H7 (cell line): ENCODE measurements around the gene CRKL. TPM values are rescaled to one million over a fixed set of nuclear protein-coding genes. Genes with fewer than 3 reads are reported as not detected.

Experiments used
- DNase-seq: peaks from one replicate; pipeline ENCODE4 v3.0.0; 2012
- H3K27me3 ChIP-seq: 2 replicates; pipeline ENCODE4 v1.6.0; 2011; ENCODE audit warnings: mild to moderate bottlenecking, low read length; ENCODE audit not compliant: control insufficient read depth, insufficient read depth
- H3K36me3 ChIP-seq: replicated peaks from 2 replicates; pipeline ENCODE4 v1.5.1; 2011; ENCODE audit warnings: low read length; ENCODE audit not compliant: control insufficient read depth, insufficient read depth
- H3K4me3 ChIP-seq: 2 replicates; pipeline ENCODE4 v1.5.1; 2011; ENCODE audit warnings: low read depth, mild to moderate bottlenecking, control low read depth, low read length, moderate library complexity; ENCODE audit not compliant: insufficient read depth
- total RNA-seq: library from RNA; depleted of rRNA; stranded (reverse); fragments of >200 nt; shearing (Covaris generic); gene quantifications from 2 replicates; pipeline ENCODE4 v1.2.3, GENCODE V29; 2014

CRKL gene
- total RNA-seq, 1 experiment from 2014 or later = 70.6 TPM

GRCh38 chr22:20992056-20992442 is 74.8 kb downstream of the CRKL start:
- peaks cover 3% of the 10 kb centered on the region for H3K36me3 ChIP-seq
- no peak for DNase-seq
- no peak overlapping the region for H3K4me3 ChIP-seq
- no peaks in the 10 kb centered on the region for H3K27me3 ChIP-seq

GRCh38 chr22:20992456-20993303 is 75.5 kb downstream of the CRKL start:
- peaks cover 3% of the 10 kb centered on the region for H3K36me3 ChIP-seq
- no peak for DNase-seq
- H3K27me3 ChIP-seq = no peaks in the 10 kb centered on the region
- no peak overlapping the region for H3K4me3 ChIP-seq

DNA sequence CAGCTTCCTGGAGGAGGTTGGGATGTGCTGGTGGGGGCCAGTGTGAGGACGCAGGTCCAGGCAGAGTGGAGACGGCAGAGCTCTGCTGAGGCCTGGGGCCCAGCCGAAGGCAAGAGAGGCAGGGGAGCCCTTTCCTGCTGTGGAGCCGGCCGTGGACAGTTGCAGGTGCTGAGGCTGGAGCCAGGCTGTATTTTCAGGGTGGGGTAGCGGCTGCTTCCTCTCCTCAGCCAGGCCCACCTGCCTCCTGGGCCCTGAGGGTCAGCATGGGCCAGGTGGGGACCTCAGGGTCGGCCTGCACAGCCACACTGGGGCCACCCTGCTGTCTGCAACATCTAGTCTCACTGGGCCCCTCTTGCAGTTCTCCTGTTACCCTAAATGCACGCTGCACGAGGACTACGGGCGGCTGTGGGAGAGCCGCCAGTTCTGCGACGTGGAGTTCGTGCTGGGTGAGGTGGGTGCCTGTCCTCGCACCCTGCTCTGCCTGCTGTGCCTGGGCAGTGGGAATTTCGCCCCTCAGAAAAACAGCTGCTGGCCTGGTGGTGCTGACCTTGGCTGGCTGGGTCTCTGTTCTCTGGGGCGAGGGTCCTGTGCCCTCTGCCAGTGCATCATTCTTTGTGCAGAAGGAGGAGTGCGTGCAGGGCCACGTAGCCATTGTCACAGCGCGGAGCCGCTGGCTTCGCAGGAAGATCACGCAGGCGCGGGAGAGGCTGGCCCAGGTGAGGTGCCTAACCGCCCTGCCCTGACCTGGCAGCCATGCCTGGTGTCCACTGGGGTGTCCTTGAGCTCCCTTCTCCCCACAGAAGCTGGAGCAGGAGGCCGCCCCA is 76.3 kb downstream of the CRKL start:
- DNase-seq = no peak
- H3K36me3 ChIP-seq = peaks cover 3% of the 10 kb centered on the region
- H3K27me3 ChIP-seq = no peaks in the 10 kb centered on the region
- no peak overlapping the region for H3K4me3 ChIP-seq

DNA sequence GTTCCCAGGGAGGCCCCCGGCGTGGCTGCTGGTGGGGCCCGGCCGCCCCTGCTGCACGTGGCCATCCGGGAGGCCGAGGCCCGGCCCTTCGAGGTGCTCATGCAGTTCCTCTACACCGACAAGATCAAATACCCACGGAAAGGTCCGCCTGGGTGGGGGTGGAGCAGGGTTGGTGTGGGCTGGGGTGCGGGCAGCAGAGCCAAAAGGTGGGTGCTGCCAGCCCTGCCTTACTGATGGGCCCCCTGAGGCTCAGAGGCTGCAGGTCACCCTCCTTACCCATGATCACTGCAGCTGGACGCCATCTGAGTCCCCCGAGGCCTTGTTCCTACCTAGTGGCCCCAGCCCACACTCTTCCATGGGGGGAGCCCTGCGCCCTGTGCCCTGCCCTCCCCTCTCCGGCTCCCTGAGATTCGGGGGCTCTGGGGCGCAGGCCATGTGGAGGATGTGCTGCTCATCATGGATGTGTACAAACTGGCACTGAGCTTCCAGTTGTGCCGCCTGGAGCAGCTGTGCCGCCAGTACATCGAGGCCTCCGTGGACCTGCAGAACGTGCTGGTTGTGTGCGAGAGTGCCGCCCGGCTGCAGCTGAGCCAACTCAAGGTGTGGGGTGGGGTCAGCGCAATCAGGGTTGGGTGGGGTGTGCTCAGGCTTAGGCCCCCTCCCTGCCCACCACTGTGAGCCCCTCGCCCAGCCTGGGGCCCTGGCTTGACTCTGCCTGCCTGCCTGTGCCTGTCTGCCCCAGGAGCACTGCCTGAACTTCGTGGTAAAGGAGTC is 77.1 kb downstream of the CRKL start:
- H3K4me3 ChIP-seq = no peak overlapping the region
- H3K27me3 ChIP-seq = no peaks in the 10 kb centered on the region
- H3K36me3 ChIP-seq = peaks cover 3% of the 10 kb centered on the region
- no peak for DNase-seq

- H3K4me3 ChIP-seq = no peak overlapping the region
- DNase-seq = no peak
- peaks cover 6% of the 10 kb centered on the region for H3K36me3 ChIP-seq
- H3K27me3 ChIP-seq = no peaks in the 10 kb centered on the region
These were observed 77.7 kb downstream of the CRKL start for GRCh38 chr22:20994902-20995241.

DNA sequence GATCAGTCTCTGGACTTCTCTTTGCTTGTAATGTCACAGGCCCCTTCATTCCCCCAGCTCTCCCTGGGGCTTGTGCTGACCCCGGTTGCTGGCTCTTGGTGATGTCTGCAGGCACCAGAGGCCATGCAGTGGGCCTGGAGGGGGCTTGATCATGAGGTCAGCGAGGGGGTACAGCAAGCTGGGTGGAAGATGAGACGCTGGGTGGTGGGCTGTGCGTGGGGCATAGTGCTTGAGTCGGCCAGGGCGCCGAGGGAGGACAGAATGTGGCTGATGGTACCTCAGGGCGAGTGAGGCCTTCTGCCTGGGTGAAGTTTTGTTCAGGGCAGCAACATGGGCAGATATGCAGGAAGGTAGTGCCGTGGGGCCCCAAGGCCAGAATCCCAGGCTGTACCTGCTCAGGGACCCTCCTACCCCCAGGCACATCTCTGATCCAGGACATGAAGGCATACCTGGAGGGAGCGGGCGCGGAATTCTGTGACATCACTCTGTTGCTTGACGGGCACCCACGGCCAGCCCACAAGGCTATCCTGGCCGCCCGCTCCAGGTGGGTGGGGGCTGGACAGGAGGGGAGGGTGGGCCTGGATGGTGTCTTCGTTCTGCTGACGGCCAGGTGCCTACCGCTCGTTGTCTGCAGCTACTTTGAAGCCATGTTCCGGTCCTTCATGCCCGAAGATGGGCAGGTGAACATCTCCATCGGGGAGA is 78.3 kb downstream of the CRKL start:
- DNase-seq = no peak
- peaks cover 6% of the 10 kb centered on the region for H3K36me3 ChIP-seq
- no peaks in the 10 kb centered on the region for H3K27me3 ChIP-seq
- H3K4me3 ChIP-seq = no peak overlapping the region

GRCh38 chr22:20996031-20996410 is 78.8 kb downstream of the CRKL start:
- peaks cover 6% of the 10 kb centered on the region for H3K36me3 ChIP-seq

DNA sequence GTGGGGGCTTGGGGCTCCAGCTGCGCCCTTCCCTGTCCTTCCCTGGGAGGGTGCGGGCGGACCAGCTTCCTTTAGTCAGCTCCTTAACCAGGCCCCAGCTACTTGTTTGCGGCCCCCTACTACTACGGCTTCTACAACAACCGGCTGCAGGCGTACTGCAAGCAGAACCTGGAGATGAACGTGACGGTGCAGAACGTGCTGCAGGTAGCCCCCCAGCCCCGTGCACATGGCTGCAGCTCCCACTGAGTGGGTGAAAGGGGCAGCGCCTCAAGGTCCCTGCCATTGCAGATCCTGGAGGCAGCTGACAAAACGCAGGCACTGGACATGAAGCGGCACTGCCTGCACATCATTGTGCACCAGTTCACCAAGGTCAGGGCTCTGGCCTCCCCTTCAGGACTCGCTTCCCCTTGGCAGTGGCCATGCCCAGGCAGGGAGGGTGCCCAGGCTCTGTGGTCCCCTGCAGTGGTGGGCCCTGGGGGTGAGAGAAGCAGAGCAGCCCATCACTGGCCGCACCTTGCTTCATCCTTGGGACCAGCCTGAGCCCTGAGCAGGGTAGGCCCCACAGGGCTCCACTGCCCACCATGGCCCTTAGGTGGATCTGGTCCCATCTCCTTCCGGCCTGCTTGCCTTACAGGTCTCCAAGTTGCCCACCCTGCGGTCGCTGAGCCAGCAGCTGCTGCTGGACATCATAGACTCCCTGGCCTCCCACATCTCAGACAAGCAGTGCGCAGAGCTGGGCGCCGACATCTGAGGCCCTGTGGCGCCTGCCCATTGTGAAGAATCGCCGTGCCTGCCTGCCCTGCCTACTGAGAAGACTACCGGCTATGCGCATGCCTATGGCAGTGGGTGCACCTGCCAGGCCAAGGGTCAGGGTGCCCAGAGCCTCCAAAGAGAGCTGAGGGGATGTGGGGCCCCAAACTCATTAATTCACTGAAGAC is 79.7 kb downstream of the CRKL start:
- DNase-seq = no peak
- no peak overlapping the region for H3K4me3 ChIP-seq
- H3K36me3 ChIP-seq = peaks cover 6% of the 10 kb centered on the region
- no peaks in the 10 kb centered on the region for H3K27me3 ChIP-seq

More at GRCh38 chr22:20996031-20996410, 78.8 kb downstream of the CRKL start:
- DNase-seq = no peak
- H3K4me3 ChIP-seq = no peak overlapping the region
- H3K27me3 ChIP-seq = no peaks in the 10 kb centered on the region

DNA sequence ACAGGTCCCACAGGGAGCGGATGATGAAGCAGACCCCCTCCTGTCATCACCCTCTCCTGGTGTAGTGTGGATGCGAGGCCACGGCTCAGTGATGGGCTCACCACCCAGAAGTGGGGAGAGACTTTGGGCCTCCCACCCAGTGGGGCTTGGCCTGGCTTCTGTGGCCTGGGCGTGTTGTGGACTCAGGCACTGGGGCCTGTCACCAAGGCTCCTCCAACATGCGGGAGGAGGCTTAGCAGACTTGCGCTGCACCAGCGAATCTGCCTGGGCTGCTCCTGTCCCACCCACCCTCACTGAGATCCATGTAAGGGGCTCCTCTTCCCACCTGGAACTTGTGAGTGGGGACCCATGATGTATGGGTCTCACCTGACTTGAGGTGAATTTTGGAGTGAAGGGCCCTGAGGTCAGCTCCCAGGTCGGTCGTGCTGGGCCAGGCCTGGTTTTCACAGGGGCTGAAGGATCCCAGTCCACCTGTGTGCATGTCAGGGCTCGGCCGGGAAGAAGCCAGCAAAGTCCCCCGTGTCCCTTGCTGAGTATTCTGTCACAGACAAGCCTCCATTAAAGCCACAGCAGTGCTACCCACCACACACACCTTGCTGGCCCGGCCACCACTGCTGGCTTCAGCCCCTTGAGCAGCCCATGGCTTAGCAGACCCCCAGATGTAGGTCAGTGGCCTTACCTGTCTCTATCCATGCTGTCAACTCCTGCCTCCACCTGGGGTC is 80.5 kb downstream of the CRKL start:
- Histone ChIP-seq H3K4me3 (no peak overlapping the region), H3K36me3 (peaks cover 4% of the 10 kb centered on the region), H3K27me3 (no peaks in the 10 kb centered on the region)
- DNase-seq = no peak

- Histone ChIP-seq H3K27me3 (no peaks in the 10 kb centered on the region), H3K36me3 (peaks cover 4% of the 10 kb centered on the region), H3K4me3 (no peak overlapping the region)
- DNase-seq = no peak
These were observed 81.5 kb downstream of the CRKL start for GRCh38 chr22:20998411-20999336.

DNA sequence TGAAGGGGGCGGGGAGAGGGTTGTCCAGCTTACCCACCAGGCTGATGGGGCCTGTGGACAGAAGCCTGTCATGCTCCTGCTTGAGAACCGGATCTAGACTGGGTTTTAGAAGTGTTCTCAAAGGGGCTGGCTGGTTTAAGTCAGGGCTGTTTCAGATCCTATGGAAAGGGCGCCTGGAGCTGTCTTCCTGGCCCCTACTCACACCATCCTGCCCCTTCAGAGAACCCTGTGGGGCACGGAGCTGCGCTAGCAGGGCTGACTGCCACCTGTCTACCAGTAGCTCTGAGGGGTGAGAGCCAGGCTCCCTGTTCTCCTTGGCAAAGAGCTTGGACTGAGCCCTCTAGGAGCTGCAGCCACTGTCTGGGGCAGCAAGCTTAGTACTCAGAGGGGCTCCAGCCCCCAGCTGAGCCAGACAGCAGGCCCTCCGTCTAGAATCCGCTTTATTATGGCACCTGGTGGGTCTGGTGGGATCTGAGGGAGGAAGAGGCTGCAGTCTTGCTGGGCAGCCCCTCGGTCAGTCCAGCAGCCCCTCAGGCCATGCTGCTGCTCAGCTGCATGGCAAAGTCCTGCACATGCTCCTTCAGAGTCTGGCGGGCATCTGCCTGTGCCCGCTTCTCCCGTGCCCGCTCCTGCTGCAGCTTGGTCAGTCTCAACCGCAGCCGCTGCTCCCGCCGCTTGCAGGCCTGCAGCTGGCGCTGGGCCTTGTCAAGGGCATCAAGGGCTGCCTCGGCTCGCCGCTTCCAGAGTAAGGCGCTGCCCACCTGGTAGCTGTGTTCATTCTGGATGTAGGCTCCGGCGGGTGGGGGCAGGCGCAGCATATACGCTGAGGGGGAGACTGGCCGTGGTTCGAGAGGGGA is 82.4 kb downstream of the CRKL start:
- Histone ChIP-seq H3K36me3 (peaks cover 4% of the 10 kb centered on the region), H3K27me3 (no peaks in the 10 kb centered on the region), H3K4me3 (no peak overlapping the region)
- no peak for DNase-seq
